ENCODE results near the gene DPEP1. TPM values are rescaled to one million over a fixed set of nuclear protein-coding genes. Genes with fewer than 3 reads are reported as not detected.

The DPEP1 gene
- total and polyA plus RNA-seq, 2 donors (not counting 3 experiments of a cell fraction or from before 2014, with no cell fraction given), result 0.37 to 0.44 TPM

DNA sequence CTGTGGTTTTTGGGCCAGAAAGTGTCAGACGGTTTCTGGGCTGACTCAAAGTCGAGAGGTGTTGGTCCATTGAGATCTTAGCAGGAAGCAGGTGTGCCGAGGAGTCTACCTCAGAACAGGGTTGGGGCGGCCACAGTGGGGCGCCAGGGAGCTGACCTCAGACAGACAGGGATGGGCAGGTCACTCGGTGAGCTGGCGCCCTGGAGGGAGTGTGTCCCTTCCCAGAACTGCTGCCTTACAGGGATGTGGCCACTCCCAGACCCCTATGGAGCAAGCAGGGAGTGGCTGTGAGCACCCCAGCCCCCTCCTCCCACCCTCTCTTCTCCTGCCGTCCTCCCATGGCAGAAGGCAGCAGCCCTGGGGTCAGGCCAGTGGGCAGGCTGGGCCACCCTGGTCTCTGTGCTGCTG lies 14.0 kb upstream of the DPEP1 start:
- FAIRE-seq, result no peak
- Histone ChIP-seq H3K9me3 (replicated peaks; ENCODE audit: control insufficient read depth, insufficient read depth, low read length) (no peaks in the 10 kb centered on the region), H3K9ac (replicated peaks; ENCODE audit: extremely low read depth, insufficient read depth, low read length) (no peak overlapping the region), H3K4me3 (replicated peaks in 1 of 3; ENCODE audit: insufficient read depth in 1 of 3, low read depth in 1 of 3, low read length in 3 of 3) (no peak overlapping the region), H2AFZ (ENCODE audit: low read depth, low read length) (no peak overlapping the region), H4K20me1 (replicated peaks; ENCODE audit: control insufficient read depth, extremely low read depth, insufficient read depth, low read length) (no peaks in the 10 kb centered on the region), H3K36me3 (ENCODE audit: control insufficient read depth in 2 of 2, extremely low read depth in 1 of 2, insufficient read depth in 2 of 2, low read length in 2 of 2) (no peaks in the 10 kb centered on the region), H3K27me3 (ENCODE audit: control insufficient read depth in 2 of 2, insufficient read depth in 2 of 2, low read length in 2 of 2) (no peaks in the 10 kb centered on the region), H3K4me2 (ENCODE audit: insufficient read depth, low read length) (no peak overlapping the region), H3K27ac (ENCODE audit: insufficient read depth, low read depth, low read length) (no peak overlapping the region), H3K9me1 (replicated peaks; ENCODE audit: control insufficient read depth, extremely low read depth, insufficient read depth, low read length) (no peaks in the 10 kb centered on the region), H3K4me1 (ENCODE audit: control insufficient read depth, extremely low read depth, insufficient read depth, low read length) (peaks cover 11% of the 10 kb centered on the region), H3K79me2 (ENCODE audit: control insufficient read depth, insufficient read depth, low read length) (no peaks in the 10 kb centered on the region)
- BruUV-seq (replicated peaks), result no TSS peak
- intact Hi-C loops (cut with micrococcal nuclease) (no loop called here), dilution Hi-C loops (cut with MboI; ENCODE audit: extremely low pct_ligation_motif_present, low sequenced_read_pairs) (no loop called here)
- ChIA-PET POLR2A (no interaction called here), CTCF (interaction anchor here (0.7 to 3.9 kb wide), 6 partner anchors 8 to 42 kb away, joined by 3 to 48 read pairs (median 4); partner anchors contain the start of gene DPEP1)
- DNase-seq (ENCODE audit: low read depth, low spot score), result no peak
- TF ChIP-seq JUN (IDR thresholded peaks at IDR 0.05; ENCODE audit: borderline replicate concordance, insufficient read depth, insufficient read length, low read depth) (no peak), FOS (IDR thresholded peaks at IDR 0.05; ENCODE audit: borderline replicate concordance, insufficient read depth, low read length) (no peak), GATA2 (IDR thresholded peaks at IDR 0.05; ENCODE audit: insufficient read depth, insufficient read length, low read depth, low read length) (no peak), POLR2A (IDR thresholded peaks at IDR 0.05; ENCODE audit: low read depth, low read length) (no peak), POLR2AphosphoS5 (IDR thresholded peaks at IDR 0.05; ENCODE audit: insufficient read depth, low read depth, low read length) (no peak), MAX (IDR thresholded peaks at IDR 0.05; ENCODE audit: insufficient read depth, insufficient read length) (no peak), CTCF (IDR thresholded peaks at IDR 0.05; ENCODE audit: extremely low read depth in 1 of 2, insufficient read depth in 1 of 2, low read depth in 1 of 2, low read length in 2 of 2) (peak in 1 of 2 donors; percentile 25), EZH2 (IDR thresholded peaks at IDR 0.05; ENCODE audit: borderline replicate concordance, low read depth, low read length, severe bottlenecking) (no peak)

All from endothelial cell of umbilical vein (primary cell).